ENCODE measurements around the gene PGP.
A peak's percentile ranks its signal among the peaks of the same experiment; 100 is the strongest.
"Not testable (repeated sequence)": the region's sequence is repeated elsewhere in the genome, so short reads cannot be mapped to it uniquely, and the experiment has no call there.

The PGP gene, protein sequence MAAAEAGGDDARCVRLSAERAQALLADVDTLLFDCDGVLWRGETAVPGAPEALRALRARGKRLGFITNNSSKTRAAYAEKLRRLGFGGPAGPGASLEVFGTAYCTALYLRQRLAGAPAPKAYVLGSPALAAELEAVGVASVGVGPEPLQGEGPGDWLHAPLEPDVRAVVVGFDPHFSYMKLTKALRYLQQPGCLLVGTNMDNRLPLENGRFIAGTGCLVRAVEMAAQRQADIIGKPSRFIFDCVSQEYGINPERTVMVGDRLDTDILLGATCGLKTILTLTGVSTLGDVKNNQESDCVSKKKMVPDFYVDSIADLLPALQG

DNA sequence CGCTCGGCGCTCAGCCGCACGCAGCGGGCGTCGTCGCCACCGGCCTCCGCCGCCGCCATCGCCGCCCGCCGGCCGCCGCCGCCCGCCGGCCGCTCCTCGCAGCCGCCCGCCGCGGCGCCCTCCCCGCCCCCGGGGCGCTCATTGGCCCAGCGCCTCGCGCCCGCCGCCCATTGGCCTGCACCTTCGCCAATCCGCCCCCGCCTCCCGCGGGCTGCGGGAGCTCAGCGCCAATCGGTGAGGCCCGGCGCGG is at the start of gene PGP:
TSS of gene PGP (minus strand) at position 122 of the 250 bp plus-strand sequence. CDS start at position 59, 63 bp downstream.
- DNase-seq = no peak
- in situ Hi-C loops (cut with MboI; ENCODE audit: low pct_unique_long_range_greater_than_20kb, low sequenced_read_pairs) = loop anchor here (10.0 kb wide), 1 partner anchor 60 kb away; the partner anchor contains the start of gene TRAF7

DNA sequence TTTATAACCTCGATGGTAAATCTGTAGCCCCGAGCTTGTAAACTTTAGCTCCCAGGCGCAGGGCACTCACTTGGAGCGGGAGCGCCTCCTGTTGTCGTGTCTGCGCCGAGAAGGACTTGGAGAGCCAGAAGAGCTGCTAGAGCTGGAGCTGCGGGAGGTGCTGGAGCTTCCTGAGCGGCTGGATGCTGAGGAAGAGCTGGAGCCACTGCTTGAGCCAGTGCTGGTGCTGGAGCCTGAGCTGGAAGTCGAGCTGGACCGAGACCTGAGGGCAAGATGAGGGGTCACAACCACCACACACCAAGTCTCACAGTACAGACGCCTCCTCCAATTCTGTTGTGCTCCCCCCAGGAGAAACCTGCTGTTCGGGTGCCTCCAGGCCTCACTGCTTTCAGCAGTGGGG is 48.4 kb upstream of the PGP start:
- in situ Hi-C loops (cut with MboI; ENCODE audit: low pct_unique_long_range_greater_than_20kb, low sequenced_read_pairs) = not testable (repeated sequence)

DNA sequence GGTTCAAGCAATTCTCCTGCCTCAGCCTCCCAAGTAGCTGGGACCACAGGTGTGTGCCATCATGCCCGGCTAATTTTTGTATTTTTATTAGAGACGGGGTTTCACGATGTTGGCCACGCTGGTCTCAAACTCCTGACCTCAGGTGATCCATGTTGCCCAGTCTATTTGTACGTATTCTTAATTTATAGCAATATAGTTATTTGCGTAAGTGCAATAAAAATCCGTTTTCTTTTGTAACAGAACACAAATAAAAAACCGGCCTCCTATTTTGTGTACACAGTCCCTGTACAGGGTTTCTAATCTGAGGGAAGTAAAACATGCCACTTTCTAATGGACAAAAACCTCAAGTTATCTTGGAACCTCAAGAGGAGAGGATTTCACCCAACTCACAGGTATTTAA is 45.6 kb upstream of the PGP start:
- DNase-seq = no peak
- in situ Hi-C loops (cut with MboI; ENCODE audit: low pct_unique_long_range_greater_than_20kb, low sequenced_read_pairs) = no loop called here

More for the DNA sequence above, 48.4 kb upstream of the PGP start:
- not testable (repeated sequence) for DNase-seq

DNA sequence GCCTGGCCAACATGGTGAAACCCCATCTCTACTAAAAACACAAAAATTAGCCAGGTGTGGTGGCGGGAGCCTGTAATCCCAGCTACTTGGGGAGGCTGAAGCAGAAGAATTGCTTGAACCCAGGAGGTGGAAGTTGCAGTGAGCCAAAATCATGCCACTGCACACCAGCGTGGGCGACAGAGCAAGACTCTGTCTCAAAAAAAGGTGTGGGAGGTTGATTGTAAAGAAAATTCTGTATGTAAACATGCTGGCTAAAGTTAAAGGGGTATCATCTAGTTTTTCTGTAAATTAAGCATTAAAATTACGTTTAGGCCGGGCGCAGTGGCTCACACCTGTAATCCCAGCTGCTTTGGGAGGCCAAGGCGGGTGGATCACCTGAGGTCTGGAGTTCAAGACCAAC is 43.9 kb upstream of the PGP start:
- DNase-seq; in situ Hi-C loops (cut with MboI; ENCODE audit: low pct_unique_long_range_greater_than_20kb, low sequenced_read_pairs): not testable (repeated sequence)

DNA sequence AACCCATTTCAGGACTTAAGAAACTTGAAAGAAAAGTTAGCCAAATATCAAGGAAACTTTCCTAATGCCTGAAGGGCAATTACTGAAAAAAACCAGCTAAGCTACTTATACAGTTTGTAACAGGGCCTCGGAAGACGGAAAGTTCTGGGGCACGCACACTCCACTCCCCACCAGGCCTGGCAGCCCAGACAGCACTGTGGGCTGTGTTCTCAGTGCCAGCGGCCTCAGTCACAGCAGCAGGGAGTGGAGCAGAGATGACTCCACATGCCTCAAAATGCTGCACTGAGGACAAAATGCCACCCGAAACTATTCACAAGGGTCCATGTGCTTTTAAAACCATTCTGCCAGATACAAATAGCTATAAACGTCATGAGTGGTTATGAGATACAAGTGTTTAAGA is 43.1 kb upstream of the PGP start:
- DNase-seq = no peak
- in situ Hi-C loops (cut with MboI; ENCODE audit: low pct_unique_long_range_greater_than_20kb, low sequenced_read_pairs) = no loop called here

DNA sequence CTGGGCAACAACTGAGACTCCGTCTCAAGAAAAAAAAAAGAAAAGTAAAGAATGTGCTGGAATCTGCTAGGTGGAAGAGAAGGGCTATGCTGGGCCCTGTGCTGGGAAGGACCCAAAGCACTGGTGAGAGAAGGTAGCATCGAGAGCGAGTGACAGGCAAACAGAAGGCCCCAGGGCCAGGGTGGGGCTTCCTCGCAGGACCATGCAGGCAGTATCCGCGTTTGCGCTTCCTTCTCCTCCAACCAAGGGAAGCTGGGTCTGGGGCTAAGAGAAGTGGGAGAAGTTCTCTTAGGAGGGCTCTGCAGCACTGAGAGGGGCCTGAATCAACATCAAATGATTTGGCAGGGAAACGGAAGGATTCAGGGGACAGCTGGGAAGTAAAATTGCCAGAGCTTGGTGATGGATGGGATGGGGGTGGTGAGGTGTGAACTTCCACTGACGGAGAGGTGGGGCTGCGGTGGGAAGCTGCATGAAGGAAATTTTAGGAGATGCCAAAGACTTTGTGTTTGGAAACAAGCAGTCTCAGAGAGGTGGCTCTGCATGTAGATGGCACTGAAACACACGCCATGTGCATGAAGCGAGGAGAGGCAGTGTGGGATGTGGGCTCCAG is 42.0 kb upstream of the PGP start:
- in situ Hi-C loops (cut with MboI; ENCODE audit: low pct_unique_long_range_greater_than_20kb, low sequenced_read_pairs) = no loop called here
- no peak for DNase-seq

DNA sequence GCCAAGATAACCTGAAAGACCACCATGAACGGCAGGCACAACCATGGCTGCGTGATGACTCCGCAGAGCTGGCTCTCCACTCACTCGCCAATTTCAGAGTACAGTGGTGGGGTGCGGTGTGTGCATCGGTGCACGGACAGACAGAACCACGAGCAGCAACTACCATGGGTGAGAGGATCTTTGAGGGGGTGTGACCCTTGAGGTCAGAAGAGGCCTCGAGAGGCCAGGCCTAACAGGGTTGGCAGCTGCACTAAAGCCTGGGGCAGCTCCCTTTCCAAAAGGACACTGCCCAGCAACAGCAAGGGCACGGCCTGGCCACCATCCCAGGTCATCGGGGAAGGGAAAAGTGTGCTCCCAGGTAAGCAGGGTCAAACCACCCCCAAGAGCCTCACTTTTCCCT is 38.7 kb upstream of the PGP start:
- in situ Hi-C loops (cut with MboI; ENCODE audit: low pct_unique_long_range_greater_than_20kb, low sequenced_read_pairs) = no loop called here
- no peak for DNase-seq

DNA sequence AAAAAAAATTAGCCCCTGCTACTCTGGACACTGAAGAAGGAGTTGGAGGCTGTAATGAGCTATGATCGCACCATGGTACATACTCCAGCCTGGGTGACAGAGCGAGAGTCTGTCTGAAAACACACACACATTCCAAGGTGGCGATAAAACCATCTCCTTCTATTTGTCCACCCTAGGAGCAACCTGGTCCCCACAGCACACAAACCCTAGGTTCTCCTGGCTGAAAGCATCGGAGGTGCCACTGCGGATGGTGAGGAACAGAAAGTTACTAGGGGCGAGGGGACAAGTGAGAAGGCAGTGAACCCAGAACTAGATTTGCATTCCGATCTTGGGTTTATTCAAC is 38.1 kb upstream of the PGP start:
- in situ Hi-C loops (cut with MboI; ENCODE audit: low pct_unique_long_range_greater_than_20kb, low sequenced_read_pairs) = no loop called here
- no peak for DNase-seq

DNA sequence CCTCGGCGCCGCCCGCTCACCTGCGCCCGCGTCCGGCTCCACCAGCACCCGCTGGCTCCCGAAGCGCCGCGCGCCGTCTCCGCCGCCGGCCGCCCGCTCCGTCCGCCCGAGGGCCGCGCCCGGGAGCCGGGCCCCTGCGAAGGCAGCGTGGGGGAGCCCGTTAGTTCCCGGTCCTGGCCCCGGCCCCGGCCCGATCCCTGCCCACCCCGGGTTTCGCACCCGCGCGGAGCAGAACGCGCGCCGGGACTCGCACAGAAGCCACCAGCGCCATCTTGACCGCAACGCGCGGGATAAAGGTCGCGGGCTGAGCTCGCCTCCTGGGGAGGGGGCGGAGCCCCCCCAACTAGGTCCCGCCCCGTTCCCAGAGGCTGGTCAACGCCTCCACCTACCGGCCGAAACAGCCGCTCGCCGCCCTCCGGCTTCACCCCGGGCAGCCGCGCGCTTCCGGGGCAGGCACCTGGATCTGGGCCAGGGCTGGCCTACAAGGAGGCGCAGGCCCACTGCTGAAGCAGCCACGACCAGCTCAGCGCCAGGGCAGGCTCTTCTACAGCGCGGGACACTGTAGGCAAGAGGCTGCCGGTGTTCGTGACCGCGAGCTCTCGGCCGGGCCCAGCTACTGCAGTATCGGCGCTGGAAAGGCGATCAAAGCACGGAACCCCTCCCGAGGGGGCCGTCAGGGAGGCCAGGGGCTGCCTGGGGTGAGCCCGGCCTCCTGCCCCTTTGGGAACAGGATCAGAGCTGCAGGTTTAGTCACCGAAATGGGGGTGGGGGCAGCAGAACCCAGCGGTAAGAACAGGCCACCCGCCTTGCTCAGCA is 36.9 kb upstream of the PGP start, which contains the start of gene ECI1:
TSS of gene ECI1 (minus strand) at position 292 of the 816 bp plus-strand sequence. CDS start at position 271, 21 bp downstream.
- in situ Hi-C loops (cut with MboI; ENCODE audit: low pct_unique_long_range_greater_than_20kb, low sequenced_read_pairs) = no loop called here
- DNase-seq = peak; percentile 93

DNA sequence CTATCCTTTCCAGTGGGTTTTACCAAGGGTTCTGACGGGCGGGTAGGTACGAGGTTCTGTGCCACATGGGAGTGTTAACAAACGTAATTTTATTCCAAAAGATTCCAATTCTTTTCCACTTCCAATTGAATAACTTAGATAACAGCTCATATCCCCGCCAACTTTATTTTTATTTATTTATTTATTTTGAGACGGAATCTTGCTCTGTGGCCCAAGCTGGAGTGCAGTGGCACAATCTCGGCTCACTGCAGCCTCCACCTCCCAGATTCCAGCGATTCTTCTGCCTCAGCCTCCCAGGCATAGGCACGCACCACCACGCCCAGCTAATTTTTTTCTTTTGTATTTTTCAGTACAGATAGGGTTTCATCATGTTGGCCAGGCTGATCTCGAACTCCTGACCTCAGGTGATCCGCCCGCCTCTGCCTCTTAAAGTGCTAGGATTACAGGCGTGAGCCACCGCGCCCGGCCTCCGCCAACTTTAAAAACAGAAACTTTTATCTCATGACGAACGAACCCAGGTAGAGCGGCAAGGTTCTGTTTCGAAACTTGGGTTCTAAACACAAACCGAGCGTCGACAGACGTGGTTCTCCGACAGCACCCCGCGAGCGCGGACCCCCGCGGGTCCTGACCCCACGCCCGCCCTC is 36.1 kb upstream of the PGP start:
- in situ Hi-C loops (cut with MboI; ENCODE audit: low pct_unique_long_range_greater_than_20kb, low sequenced_read_pairs) = no loop called here
- peak; percentile 53 for DNase-seq

DNA sequence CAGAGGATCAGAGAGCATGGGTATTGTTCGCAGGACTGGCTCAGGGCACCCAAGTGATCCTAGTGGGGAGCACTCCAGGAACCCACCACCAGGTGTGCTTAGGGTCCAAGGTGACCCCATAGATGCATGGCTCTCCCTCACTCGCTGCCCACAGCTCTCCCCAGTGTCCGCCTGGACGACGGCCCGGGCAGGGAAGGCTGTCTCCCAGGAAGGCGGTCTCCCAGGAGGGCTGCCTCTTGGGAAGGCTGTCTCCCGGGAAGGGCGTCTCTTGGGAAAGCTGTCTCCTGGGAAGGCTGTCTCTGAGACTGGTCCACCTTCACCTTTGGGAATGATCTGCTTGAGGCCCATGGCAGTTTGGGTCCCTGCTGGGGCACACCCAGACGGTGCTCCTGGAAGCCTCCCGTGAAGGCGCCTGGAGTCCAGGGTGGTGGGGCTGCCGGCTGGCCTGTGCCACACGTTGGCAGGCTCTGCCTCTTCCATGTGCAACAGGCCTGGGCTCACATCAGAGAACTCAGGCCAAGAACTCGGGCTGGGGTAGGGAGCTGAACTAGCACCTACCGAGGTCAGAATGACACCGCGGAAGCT is 31.8 kb upstream of the PGP start:
- in situ Hi-C loops (cut with MboI; ENCODE audit: low pct_unique_long_range_greater_than_20kb, low sequenced_read_pairs) = no loop called here
- no peak for DNase-seq

DNA sequence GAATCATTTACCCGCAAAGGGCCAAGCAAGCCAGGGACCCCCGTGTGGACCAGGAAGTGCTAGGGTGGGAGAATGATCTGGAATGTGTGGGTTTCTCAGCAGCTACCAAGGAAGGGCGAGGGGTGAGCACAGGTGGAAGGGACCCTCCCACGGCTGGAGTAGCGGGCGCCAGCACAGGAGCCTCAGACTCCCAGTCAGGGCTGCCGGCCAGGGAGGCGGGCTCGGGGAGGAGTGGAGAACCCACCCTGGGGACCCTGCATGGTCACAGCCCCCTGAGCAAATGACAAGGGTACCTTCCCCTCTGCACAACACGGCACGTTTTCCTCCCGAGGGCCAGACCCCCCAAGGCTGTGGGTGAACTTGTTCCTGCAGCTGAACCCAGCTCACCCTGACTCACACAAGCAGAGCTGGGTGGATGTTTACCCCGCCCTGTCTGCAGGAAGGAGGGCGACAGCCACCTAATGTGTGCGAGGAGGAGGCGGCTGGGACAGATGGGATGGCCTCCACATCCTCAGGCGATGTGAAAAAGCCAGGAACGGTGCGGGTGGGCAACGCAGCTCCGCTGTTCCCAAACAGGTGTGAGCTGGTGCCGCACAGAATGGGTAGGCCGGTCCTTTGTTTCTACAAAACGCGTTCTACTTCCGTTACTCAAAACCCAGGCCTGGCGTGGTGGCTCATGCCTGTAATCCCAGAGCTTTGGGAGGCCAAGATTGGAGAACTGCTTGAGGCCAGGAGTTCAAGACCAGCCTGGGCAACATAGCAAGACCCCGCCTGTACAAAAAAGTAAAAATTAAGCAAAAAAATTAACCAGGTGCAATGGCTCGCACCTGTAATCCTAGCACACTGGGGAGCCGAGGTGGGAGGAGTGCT is 30.5 kb upstream of the PGP start:
- no peak for DNase-seq
- in situ Hi-C loops (cut with MboI; ENCODE audit: low pct_unique_long_range_greater_than_20kb, low sequenced_read_pairs) = no loop called here

DNA sequence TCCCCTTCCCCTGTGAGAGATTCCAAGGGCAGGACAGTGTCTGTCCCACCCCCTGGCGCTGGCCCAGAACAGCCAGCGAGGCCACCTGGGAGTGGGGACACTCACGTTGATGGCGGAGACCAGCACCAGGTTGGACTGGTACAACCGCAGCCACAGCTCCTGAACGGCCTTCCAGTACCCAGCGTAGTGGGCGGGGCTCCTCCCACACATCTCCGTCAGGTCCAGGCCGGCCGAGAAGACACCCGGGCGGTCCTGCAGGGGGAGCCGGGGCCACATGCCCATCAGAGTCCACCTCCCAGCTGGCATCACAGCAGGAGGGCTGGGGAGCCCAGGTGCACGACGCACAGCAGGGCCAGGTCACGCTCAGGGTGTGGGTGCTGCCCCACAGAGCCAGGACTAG is 29.7 kb upstream of the PGP start:
- no peak for DNase-seq
- in situ Hi-C loops (cut with MboI; ENCODE audit: low pct_unique_long_range_greater_than_20kb, low sequenced_read_pairs) = no loop called here

DNA sequence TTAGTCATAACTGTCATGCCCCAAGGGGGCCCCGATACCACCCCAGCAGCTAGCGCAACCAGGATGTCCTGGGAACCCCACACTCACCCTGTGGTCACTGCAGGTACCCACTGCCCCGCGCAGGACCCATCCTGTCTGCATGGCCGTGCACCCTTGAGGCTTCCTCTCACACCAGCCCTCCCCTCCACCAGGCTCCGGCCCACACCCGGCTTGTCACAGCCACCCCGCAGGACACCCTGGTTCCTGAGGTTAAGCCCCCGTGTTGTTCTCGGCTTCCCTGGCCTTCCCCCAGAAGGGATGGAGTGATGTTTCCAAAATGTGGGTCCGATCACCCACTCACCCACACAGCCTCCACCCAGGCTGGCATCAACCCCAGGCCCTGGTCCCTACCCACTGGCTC is 29.1 kb upstream of the PGP start:
- in situ Hi-C loops (cut with MboI; ENCODE audit: low pct_unique_long_range_greater_than_20kb, low sequenced_read_pairs) = no loop called here
- no peak for DNase-seq

DNA sequence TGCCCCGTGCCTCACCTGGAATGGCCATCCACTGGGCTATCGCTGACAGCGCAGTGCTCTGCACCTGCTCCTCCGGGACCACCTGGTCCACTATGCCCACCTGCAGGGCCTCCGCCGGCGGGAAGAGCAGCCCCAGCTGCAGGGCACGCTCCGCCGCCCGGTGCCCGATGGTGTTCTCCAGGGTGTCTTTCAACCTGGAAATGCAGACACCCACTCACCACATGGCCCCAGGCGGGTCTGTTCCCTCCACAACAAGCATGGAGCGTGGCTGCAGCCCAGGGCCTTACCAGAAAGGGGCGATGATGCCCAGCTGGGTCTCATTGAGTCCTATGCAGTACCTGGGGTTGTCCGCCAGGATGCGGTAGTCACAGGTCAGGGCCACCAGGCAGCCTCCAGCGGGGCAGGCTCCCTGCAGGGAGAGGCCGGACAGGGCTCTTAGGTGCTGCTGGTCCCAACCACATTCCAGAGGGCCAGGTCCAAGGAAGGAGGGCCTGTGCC is 28.4 kb upstream of the PGP start:
- in situ Hi-C loops (cut with MboI; ENCODE audit: low pct_unique_long_range_greater_than_20kb, low sequenced_read_pairs) = no loop called here
- no peak for DNase-seq

DNA sequence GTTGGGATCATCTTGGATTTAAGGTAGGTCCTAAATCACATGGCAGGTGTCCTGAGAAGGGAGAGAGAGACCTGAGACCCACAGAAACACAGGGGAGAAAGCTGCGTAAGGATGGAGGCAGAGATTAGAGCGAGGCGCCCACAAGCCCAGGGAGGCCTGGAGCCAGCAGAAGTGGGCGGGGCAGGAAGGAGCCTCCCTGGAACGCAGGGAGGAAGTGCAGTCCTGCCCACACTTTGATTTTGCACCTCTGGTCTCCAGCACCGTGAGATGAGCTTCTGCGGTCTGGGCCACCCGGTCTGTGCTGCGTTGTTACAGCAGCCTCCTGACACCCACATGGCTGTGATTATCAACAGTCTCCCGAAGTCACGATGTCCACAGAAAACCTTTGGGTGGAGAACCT is 28.0 kb upstream of the PGP start:
- no peak for DNase-seq
- in situ Hi-C loops (cut with MboI; ENCODE audit: low pct_unique_long_range_greater_than_20kb, low sequenced_read_pairs) = no loop called here

DNA sequence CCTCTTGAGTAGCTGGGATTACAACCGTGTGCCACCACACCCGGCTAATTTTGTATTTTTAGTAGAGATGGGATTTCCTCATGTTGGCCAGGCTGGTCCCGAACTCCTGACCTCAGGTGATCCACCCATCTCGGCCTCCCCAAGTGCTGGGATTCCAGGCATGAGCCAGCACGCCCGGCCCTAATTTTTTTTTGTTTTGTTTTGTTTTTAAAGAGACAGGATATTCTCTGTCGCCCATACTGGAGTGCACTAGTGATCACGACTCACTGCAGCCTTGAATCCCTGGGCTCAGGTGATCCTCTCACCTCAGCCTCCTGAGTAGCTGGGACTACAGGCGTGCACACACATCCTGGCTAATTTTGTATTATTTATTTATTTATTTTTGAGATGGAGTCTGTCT is 25.7 kb upstream of the PGP start:
- DNase-seq; in situ Hi-C loops (cut with MboI; ENCODE audit: low pct_unique_long_range_greater_than_20kb, low sequenced_read_pairs): not testable (repeated sequence)

DNA sequence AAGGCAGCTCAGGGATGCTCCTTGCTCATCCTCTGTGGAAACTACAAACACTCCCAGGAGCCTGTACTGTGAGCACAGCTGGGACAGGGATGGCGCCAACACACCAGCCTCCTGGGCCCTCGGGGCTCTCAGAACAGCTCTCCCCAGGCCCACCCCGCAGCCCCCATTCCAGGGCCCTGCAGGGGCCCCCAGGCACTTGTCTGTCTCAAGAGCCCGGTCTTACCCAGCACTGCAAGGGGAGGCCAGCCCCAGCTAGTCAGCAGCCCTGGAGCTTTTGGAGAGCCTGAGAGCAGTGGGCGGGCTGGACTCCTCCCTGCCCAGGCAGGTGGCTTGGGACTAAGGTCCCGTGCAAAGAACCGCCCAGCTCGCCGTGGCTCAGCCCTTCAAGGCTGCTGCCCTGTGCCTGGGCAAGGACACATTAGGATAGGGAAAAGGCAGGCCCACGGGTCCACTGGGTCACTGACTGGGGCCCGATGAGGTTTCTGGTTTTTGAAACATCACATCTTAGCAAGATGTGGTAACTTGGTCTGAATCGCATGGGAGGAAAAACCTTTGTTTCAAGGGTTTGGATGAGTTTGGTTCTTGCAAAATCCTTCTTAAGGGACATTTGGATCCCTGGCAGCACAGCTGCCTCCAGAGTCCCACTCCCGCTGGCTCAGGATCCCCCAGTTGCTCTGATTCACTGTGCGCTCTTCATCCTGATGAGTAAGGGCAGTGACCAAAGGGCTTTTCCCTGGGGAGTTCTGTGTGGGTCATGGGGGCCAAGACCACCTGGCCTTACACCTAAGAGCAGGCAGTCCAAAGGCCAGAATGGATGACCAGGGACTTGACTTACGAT is 24.4 kb upstream of the PGP start:
- in situ Hi-C loops (cut with MboI; ENCODE audit: low pct_unique_long_range_greater_than_20kb, low sequenced_read_pairs) = no loop called here
- DNase-seq = no peak
